K562 (cell line): ENCODE measurements around the gene DENND10.

Experiments
- POLR2G ChIP-seq: fragments of 200-400 bp; formaldehyde crosslinking; IDR thresholded peaks from 2 replicates; pipeline ENCODE4 v1.6.1; 2017; ENCODE audit warnings: low read depth, mild to moderate bottlenecking, antibody characterized with exemption, low read length, moderate library complexity
- RERE ChIP-seq: sonication (generic); formaldehyde crosslinking; IDR thresholded peaks from 2 replicates; pipeline ENCODE4 v1.8.0; 2023; ENCODE audit warnings: missing genetic modification reagents, mild to moderate bottlenecking, borderline replicate concordance
- ZBTB49 ChIP-seq: sonication (generic); formaldehyde crosslinking; IDR thresholded peaks from 2 replicates; pipeline ENCODE4 v1.8.0; 2022; ENCODE audit warnings: missing genetic modification reagents, mild to moderate bottlenecking, borderline replicate concordance

DNA sequence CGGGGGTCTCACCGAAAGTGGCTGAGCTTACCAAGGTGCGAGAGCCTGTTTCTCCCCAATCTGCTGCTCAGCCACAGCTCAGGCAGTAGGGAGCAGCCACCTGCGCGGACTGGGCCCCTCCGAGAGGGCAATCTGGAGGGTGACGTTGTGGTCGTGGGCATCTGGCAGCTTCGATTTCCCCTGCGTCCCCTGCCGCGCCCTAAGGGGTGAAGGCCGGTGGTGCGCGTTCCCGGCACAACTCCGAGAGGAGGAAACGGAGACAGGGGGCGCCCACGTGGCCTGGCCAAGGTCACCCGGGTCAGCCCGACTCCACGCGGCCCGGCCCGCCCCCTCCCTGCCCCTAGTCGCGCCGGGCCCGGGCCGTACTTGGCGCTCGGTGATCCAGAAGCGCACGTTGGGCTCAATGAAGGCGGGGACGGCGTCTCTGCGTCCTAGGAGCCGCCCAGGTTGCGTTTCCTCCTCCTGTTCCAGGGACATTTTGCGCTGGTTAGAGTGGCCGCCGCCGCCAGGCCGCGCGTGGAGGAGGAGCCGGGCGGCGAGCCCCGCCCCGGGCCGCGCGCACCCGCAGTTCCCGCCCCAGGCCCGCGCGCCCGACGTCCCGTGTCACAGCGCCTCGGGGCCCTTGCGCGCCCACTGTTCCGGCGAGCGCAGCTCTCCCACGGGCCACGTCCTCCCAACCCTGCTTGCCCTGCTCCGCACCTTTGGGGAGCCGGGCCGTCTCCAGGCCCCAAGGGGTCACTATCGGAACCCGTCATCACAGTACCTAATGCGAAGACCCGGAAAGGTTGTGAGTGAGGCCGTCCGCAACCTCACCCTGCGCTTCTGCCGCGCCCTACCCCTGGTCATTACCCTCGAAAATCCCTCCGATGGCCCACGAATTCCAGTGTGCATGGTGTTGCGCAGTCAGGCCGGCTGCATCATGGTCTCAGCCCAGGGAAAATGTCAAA lies 61.5 kb downstream of the DENND10 start, which contains the start of gene SFXN4:
- TF ChIP-seq RERE, result no peak
- TF ChIP-seq ZBTB49, result no peak
- TF ChIP-seq POLR2G, result peak; percentile 84
